ENCODE measurements around the gene SLC25A12. TPM values are rescaled to one million over a fixed set of nuclear protein-coding genes. Genes with fewer than 3 reads are reported as not detected.
A peak's percentile ranks its signal among the peaks of the same experiment; 100 is the strongest.
"Not testable (repeated sequence)": the region's sequence is repeated elsewhere in the genome, so short reads cannot be mapped to it uniquely, and the experiment has no call there.

Gene SLC25A12
- total and polyA plus RNA-seq, 2 donors (not counting 3 experiments of a cell fraction or from before 2014, with no cell fraction given), result 13.6 to 17.1 TPM

DNA sequence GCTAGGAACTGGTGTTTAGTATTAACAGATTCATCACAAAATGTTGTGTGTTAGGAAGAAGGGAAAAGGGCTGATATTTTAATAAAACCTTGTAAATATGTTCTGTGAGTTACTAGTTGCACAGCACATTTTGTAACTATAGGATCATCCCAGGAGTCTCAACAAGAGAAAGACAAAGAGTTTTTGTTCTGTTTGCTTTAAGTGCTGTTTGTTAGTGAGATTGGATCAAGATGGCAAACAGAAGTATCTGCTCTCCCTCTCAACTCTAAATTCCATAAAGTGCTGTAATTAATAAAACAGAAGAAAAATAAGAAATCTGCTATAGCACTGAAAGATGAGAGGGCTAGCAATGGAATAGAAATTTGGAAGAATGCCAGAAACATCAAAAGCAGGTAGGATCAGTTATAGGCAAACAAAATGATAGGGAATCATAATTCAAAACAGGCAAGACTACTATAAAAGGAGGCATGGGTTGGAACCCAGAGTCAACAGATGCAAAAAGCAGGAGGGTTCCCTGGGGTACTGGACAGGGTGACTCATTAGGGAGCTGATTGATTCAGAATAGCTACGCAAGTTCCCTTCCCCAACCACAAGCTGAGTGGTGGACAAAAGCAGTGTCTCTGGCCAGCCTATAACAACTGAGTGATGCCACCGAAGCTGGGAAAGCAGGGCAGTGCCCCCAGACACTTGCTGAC lies 131.0 kb downstream of the SLC25A12 start:
- POLR2A ChIA-PET, result no interaction called here
- H3K9me3 ChIP-seq (replicated peaks; ENCODE audit: control insufficient read depth, insufficient read depth, low read length), result no peaks in the 10 kb centered on the region
- intact Hi-C loops (cut with micrococcal nuclease), result no loop called here
- H3K9me1 ChIP-seq (replicated peaks; ENCODE audit: control insufficient read depth, extremely low read depth, insufficient read depth, low read length), result no peaks in the 10 kb centered on the region
- H3K4me1 ChIP-seq (ENCODE audit: control insufficient read depth, extremely low read depth, insufficient read depth, low read length), result peaks cover 7% of the 10 kb centered on the region
- no peak overlapping the region for H3K4me2 ChIP-seq (ENCODE audit: insufficient read depth, low read length)
- H3K36me3 ChIP-seq (ENCODE audit: control insufficient read depth in 2 of 2, extremely low read depth in 1 of 2, insufficient read depth in 2 of 2, low read length in 2 of 2), result peaks cover 4 to 12% of the 10 kb centered on the region in 2 experiments
- H3K27me3 ChIP-seq (ENCODE audit: control insufficient read depth in 2 of 2, insufficient read depth in 2 of 2, low read length in 2 of 2), result no peaks in the 10 kb centered on the region
- no TSS peak for BruUV-seq (replicated peaks)
- H4K20me1 ChIP-seq (replicated peaks; ENCODE audit: control insufficient read depth, extremely low read depth, insufficient read depth, low read length), result no peaks in the 10 kb centered on the region
- DNase-seq (ENCODE audit: low read depth, low spot score), result no peak
- H3K4me3 ChIP-seq (replicated peaks in 1 of 3; ENCODE audit: insufficient read depth in 1 of 3, low read depth in 1 of 3, low read length in 3 of 3), result no peak overlapping the region
- H3K79me2 ChIP-seq (ENCODE audit: control insufficient read depth, insufficient read depth, low read length), result no peaks in the 10 kb centered on the region
- no peak overlapping the region for H3K27ac ChIP-seq (ENCODE audit: insufficient read depth, low read depth, low read length)
- CTCF ChIA-PET, result no interaction called here
- H2AFZ ChIP-seq (ENCODE audit: low read depth, low read length), result no peak overlapping the region
- no peak overlapping the region for H3K9ac ChIP-seq (replicated peaks; ENCODE audit: extremely low read depth, insufficient read depth, low read length)
- FAIRE-seq, result no peak
- TF ChIP-seq POLR2AphosphoS5 (IDR thresholded peaks at IDR 0.05; ENCODE audit: insufficient read depth, low read depth, low read length) (peak; percentile 38), POLR2A (IDR thresholded peaks at IDR 0.05; ENCODE audit: low read depth, low read length) (no peak), FOS (IDR thresholded peaks at IDR 0.05; ENCODE audit: borderline replicate concordance, insufficient read depth, low read length) (no peak)
- TF ChIP-seq, protein P1, sequence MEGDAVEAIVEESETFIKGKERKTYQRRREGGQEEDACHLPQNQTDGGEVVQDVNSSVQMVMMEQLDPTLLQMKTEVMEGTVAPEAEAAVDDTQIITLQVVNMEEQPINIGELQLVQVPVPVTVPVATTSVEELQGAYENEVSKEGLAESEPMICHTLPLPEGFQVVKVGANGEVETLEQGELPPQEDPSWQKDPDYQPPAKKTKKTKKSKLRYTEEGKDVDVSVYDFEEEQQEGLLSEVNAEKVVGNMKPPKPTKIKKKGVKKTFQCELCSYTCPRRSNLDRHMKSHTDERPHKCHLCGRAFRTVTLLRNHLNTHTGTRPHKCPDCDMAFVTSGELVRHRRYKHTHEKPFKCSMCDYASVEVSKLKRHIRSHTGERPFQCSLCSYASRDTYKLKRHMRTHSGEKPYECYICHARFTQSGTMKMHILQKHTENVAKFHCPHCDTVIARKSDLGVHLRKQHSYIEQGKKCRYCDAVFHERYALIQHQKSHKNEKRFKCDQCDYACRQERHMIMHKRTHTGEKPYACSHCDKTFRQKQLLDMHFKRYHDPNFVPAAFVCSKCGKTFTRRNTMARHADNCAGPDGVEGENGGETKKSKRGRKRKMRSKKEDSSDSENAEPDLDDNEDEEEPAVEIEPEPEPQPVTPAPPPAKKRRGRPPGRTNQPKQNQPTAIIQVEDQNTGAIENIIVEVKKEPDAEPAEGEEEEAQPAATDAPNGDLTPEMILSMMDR (IDR thresholded peaks at IDR 0.05; ENCODE audit: extremely low read depth in 1 of 2, insufficient read depth in 1 of 2, low read depth in 1 of 2, low read length in 2 of 2), result no peak
- dilution Hi-C loops (cut with MboI; ENCODE audit: extremely low pct_ligation_motif_present, low sequenced_read_pairs), result no loop called here

DNA sequence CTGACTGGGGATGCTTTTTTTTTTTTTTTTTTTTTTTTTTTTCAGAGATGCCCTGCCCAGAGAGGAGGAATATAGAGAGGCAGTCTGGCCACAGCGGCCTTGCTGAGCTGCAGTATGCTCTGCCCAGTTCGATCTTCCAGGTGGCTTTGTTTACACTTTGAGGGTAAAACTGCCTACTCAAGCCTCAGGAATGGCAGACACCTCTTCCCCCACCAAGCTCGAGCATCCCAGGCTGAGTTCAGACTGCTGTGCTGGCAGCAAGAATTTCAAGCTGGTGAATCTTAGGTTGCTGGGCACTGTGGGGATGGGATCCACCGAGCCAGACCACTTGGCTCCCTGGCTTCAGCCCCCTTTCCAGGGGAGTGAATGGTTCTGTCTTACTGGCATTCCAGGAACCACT lies 132.9 kb downstream of the SLC25A12 start:
- BruUV-seq (replicated peaks); intact Hi-C loops (cut with micrococcal nuclease); dilution Hi-C loops (cut with MboI; ENCODE audit: extremely low pct_ligation_motif_present, low sequenced_read_pairs): not testable (repeated sequence)

DNA sequence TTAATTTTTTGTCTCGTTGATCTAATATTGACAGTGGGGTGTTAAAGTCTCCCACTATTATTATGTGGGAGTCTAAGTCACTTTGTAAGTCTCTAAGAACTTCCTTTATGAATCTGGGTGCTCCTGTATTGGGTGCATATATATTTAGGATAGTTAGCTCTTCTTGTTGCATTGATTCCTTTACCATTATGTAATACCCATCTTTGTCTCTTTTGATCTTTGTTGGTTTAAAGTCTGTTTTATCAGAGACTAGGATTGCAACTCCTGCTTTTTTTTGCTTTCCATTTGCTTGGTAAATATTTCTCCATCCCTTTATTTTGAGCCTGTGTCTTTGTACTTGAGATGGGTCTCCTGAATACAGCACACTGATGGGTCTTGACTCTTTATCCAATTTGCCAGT lies 135.3 kb downstream of the SLC25A12 start:
- H3K4me3 ChIP-seq (replicated peaks in 1 of 3; ENCODE audit: insufficient read depth in 1 of 3, low read depth in 1 of 3, low read length in 3 of 3); dilution Hi-C loops (cut with MboI; ENCODE audit: extremely low pct_ligation_motif_present, low sequenced_read_pairs); H3K4me2 ChIP-seq (ENCODE audit: insufficient read depth, low read length); H3K9ac ChIP-seq (replicated peaks; ENCODE audit: extremely low read depth, insufficient read depth, low read length); H3K4me1 ChIP-seq (ENCODE audit: control insufficient read depth, extremely low read depth, insufficient read depth, low read length); POLR2A ChIA-PET; H3K79me2 ChIP-seq (ENCODE audit: control insufficient read depth, insufficient read depth, low read length); BruUV-seq (replicated peaks); H4K20me1 ChIP-seq (replicated peaks; ENCODE audit: control insufficient read depth, extremely low read depth, insufficient read depth, low read length); intact Hi-C loops (cut with micrococcal nuclease); FAIRE-seq; H3K27me3 ChIP-seq (ENCODE audit: control insufficient read depth in 2 of 2, insufficient read depth in 2 of 2, low read length in 2 of 2); DNase-seq (ENCODE audit: low read depth, low spot score); H2AFZ ChIP-seq (ENCODE audit: low read depth, low read length); H3K27ac ChIP-seq (ENCODE audit: insufficient read depth, low read depth, low read length); H3K9me1 ChIP-seq (replicated peaks; ENCODE audit: control insufficient read depth, extremely low read depth, insufficient read depth, low read length); H3K9me3 ChIP-seq (replicated peaks; ENCODE audit: control insufficient read depth, insufficient read depth, low read length): not testable (repeated sequence)
- CTCF ChIA-PET, result interaction anchor here (1.6 kb wide), 1 partner anchor 28 kb away, joined by 3 read pairs; no protein-coding TSS in a partner anchor
- peaks cover 4 to 12% of the 10 kb centered on the region in 2 experiments for H3K36me3 ChIP-seq (ENCODE audit: control insufficient read depth in 2 of 2, extremely low read depth in 1 of 2, insufficient read depth in 2 of 2, low read length in 2 of 2)

More for the DNA sequence above, 132.9 kb downstream of the SLC25A12 start:
- not testable (repeated sequence) for H3K9me1 ChIP-seq (replicated peaks; ENCODE audit: control insufficient read depth, extremely low read depth, insufficient read depth, low read length); FAIRE-seq; H2AFZ ChIP-seq (ENCODE audit: low read depth, low read length); H3K4me3 ChIP-seq (replicated peaks in 1 of 3; ENCODE audit: insufficient read depth in 1 of 3, low read depth in 1 of 3, low read length in 3 of 3); H3K27me3 ChIP-seq (ENCODE audit: control insufficient read depth in 2 of 2, insufficient read depth in 2 of 2, low read length in 2 of 2); H4K20me1 ChIP-seq (replicated peaks; ENCODE audit: control insufficient read depth, extremely low read depth, insufficient read depth, low read length); H3K4me1 ChIP-seq (ENCODE audit: control insufficient read depth, extremely low read depth, insufficient read depth, low read length); H3K9ac ChIP-seq (replicated peaks; ENCODE audit: extremely low read depth, insufficient read depth, low read length); H3K79me2 ChIP-seq (ENCODE audit: control insufficient read depth, insufficient read depth, low read length); H3K4me2 ChIP-seq (ENCODE audit: insufficient read depth, low read length); DNase-seq (ENCODE audit: low read depth, low spot score); H3K9me3 ChIP-seq (replicated peaks; ENCODE audit: control insufficient read depth, insufficient read depth, low read length); H3K27ac ChIP-seq (ENCODE audit: insufficient read depth, low read depth, low read length)
- H3K36me3 ChIP-seq (ENCODE audit: control insufficient read depth in 2 of 2, extremely low read depth in 1 of 2, insufficient read depth in 2 of 2, low read length in 2 of 2), result peaks cover 4 to 12% of the 10 kb centered on the region in 2 experiments
- POLR2A ChIA-PET, result interaction anchor here (0.6 to 0.7 kb wide), 2 partner anchors 9 to 81 kb away, joined by 3 read pairs; no protein-coding TSS in a partner anchor
- CTCF ChIA-PET, result interaction anchor here (0.7 kb wide), 1 partner anchor 54 kb away, joined by 5 read pairs; no protein-coding TSS in a partner anchor
